Liver (tissue), 9 donors: ENCODE results near the gene CACNA1C. TPM values are rescaled to one million over a fixed set of nuclear protein-coding genes. Genes with fewer than 3 reads are reported as not detected.

Experiments
- DNase-seq: peaks from one replicate; pipeline ENCODE4 v3.0.0-alpha.2; 2017; ENCODE audit warnings: low spot score
- H3K27ac ChIP-seq, 2 donors: one replicate each; pipeline ENCODE4 v1.7.0; 2013; ENCODE audit warnings: inconsistent platforms in 2 of 2, low read length in 2 of 2, control low read depth in 1 of 2, low read depth in 1 of 2, mild to moderate bottlenecking in 1 of 2
- H3K27me3 ChIP-seq, 4 donors: one replicate each; pipeline versions ENCODE4 v1.6.1 to v1.7.0; 2013; ENCODE audit warnings: low read length in 3 of 4, inconsistent platforms in 1 of 4, mild to moderate bottlenecking in 1 of 4, moderate library complexity in 1 of 4; ENCODE audit not compliant: control insufficient read depth in 4 of 4, insufficient read depth in 4 of 4
- H3K36me3 ChIP-seq, 4 donors: one replicate each; pipeline versions ENCODE4 v1.6.1 to v1.7.0; 2013; ENCODE audit warnings: low read length in 3 of 4, mild to moderate bottlenecking in 3 of 4, low read depth in 1 of 4, moderate library complexity in 1 of 4; ENCODE audit not compliant: control insufficient read depth in 4 of 4, insufficient read depth in 3 of 4
- H3K4me1 ChIP-seq, 4 donors: one replicate each; pipeline versions ENCODE4 v1.6.1 to v1.7.0; 2013; ENCODE audit warnings: low read length in 3 of 4, mild to moderate bottlenecking in 3 of 4, moderate library complexity in 1 of 4; ENCODE audit not compliant: control insufficient read depth in 4 of 4, insufficient read depth in 4 of 4
- H3K4me3 ChIP-seq, 3 donors: one replicate each; pipeline versions ENCODE4 v1.6.1 to v1.7.0; 2013; ENCODE audit warnings: low read length in 3 of 3, control low read depth in 1 of 3, low read depth in 1 of 3, mild to moderate bottlenecking in 1 of 3
- H3K9ac ChIP-seq, 2 donors: one replicate each; pipeline ENCODE4 v1.7.0; 2013; ENCODE audit warnings: low read length in 2 of 2, mild to moderate bottlenecking in 2 of 2, moderate library complexity in 2 of 2, control low read depth in 1 of 2, low read depth in 1 of 2
- H3K9me3 ChIP-seq, 4 donors: one replicate each; pipeline versions ENCODE4 v1.6.1 to v1.7.0; 2013; ENCODE audit warnings: low read length in 3 of 4; ENCODE audit not compliant: control insufficient read depth in 4 of 4
- ATF3 ChIP-seq: IDR thresholded peaks from 2 replicates; pipeline ENCODE4 v1.6.1; 2016; ENCODE audit warnings: antibody characterized with exemption
- CTCF ChIP-seq: fragments of 150-350 bp; IDR thresholded peaks from 2 replicates; pipeline ENCODE4 v1.5.1; 2017; ENCODE audit warnings: improper control_type of control experiment, low read depth, low read length; ENCODE audit not compliant: missing input control
- EGR1 ChIP-seq, 2 donors: IDR thresholded peaks; 2 replicates each; pipeline ENCODE4 v1.6.1; 2016 to 2018; ENCODE audit warnings: antibody characterized with exemption in 2 of 2, low read depth in 2 of 2
- FOXA1 ChIP-seq: IDR thresholded peaks from 2 replicates; pipeline ENCODE4 v1.6.1; 2016; ENCODE audit warnings: antibody characterized with exemption
- FOXA2 ChIP-seq: IDR thresholded peaks from 2 replicates; pipeline ENCODE4 v1.6.1; 2016; ENCODE audit warnings: antibody characterized with exemption
- GABPA ChIP-seq, 2 donors: IDR thresholded peaks in 1 of 2; conservative IDR thresholded peaks in 1 of 2; 2 replicates each; pipeline ENCODE4 v1.6.1; 2016; ENCODE audit warnings: antibody characterized with exemption in 2 of 2, mild to moderate bottlenecking in 1 of 2, moderate library complexity in 1 of 2
- HNF4A ChIP-seq, 2 donors: conservative IDR thresholded peaks; 2 replicates each; pipeline ENCODE4 v1.6.1; 2016; ENCODE audit warnings: antibody characterized with exemption in 2 of 2, mild to moderate bottlenecking in 2 of 2
- HNF4G ChIP-seq: IDR thresholded peaks from 2 replicates; pipeline ENCODE4 v1.6.1; 2016; ENCODE audit warnings: antibody characterized with exemption
- JUND ChIP-seq, 2 donors: IDR thresholded peaks; 2 replicates each; pipeline ENCODE4 v1.6.1; 2016; ENCODE audit warnings: antibody characterized with exemption in 2 of 2
- MAX ChIP-seq: IDR thresholded peaks from 2 replicates; pipeline ENCODE4 v1.6.1; 2016; ENCODE audit warnings: antibody characterized with exemption
- NR2F2 ChIP-seq: IDR thresholded peaks from 2 replicates; pipeline ENCODE4 v1.6.1; 2016; ENCODE audit warnings: antibody characterized with exemption
- RAD21 ChIP-seq, 2 donors: IDR thresholded peaks; 2 replicates each; pipeline ENCODE4 v1.6.1; 2016; ENCODE audit warnings: antibody characterized with exemption in 2 of 2, mild to moderate bottlenecking in 2 of 2
- REST ChIP-seq: IDR thresholded peaks from 2 replicates; pipeline ENCODE4 v1.6.1; 2016; ENCODE audit warnings: antibody characterized with exemption, mild to moderate bottlenecking
- RXRA ChIP-seq, 2 donors: IDR thresholded peaks; 2 replicates each; pipeline ENCODE4 v1.6.1; 2017 to 2018; ENCODE audit warnings: antibody characterized with exemption in 2 of 2, mild to moderate bottlenecking in 1 of 2
- SP1 ChIP-seq: IDR thresholded peaks from 2 replicates; pipeline ENCODE4 v1.6.1; 2018; ENCODE audit warnings: antibody characterized with exemption, mild to moderate bottlenecking
- TAF1 ChIP-seq: conservative IDR thresholded peaks from 2 replicates; pipeline ENCODE4 v1.6.1; 2016; ENCODE audit warnings: antibody characterized with exemption, mild to moderate bottlenecking
- YY1 ChIP-seq: IDR thresholded peaks from 2 replicates; pipeline ENCODE4 v1.6.1; 2016; ENCODE audit warnings: antibody characterized with exemption, mild to moderate bottlenecking
- ZBTB33 ChIP-seq: IDR thresholded peaks from 2 replicates; pipeline ENCODE4 v1.6.1; 2016; ENCODE audit warnings: antibody characterized with exemption
- WGBS: extraction: QIAGEN DNeasy Blood & Tissue Kit; methylation state at CpG from one replicate; pipeline ENCODE4 v1.1.7; 2013; 5-methylcytosine and 5-hydroxymethylcytosine counted together
- polyA plus RNA-seq, 2 donors: library from polyadenylated mRNA; stranded (reverse) in 1 of 2; unstranded in 1 of 2; fragments of 200-250 nt in 1 of 2; fragments of >200 nt in 1 of 2; fragmentation: Nextera tagmentation in 1 of 2; extraction: Ambion mirVana in 1 of 2; gene quantifications; one replicate each; pipeline versions ENCODE4 v1.2.1 to v1.2.3, GENCODE V29; 2013 to 2015
- total RNA-seq, 2 donors: library from RNA; depleted of rRNA; stranded (reverse); fragments of >200 nt; gene quantifications; one replicate each; pipeline ENCODE4 v1.2.3, GENCODE V29; 2014
- donor health status: healthy.
- donor health status: healthy.
- donor health status: healthy.
- donor health status: healthy.
- donor health status: healthy.

Gene CACNA1C
- total and polyA plus RNA-seq, 4 donors = 0.23 to 1.9 (median 0.41) TPM

GRCh38 chr12:2373307-2373706 lies 320.5 kb downstream of the CACNA1C start:
- peaks cover 0 to 7% (median 0%) of the 10 kb centered on the region in 4 donors for H3K27me3 ChIP-seq
- DNase-seq = no peak
- no peaks in the 10 kb centered on the region for H3K36me3 ChIP-seq
- 86% methylated on average over 8 of the region's 8 CpGs for WGBS
- no peak for TF ChIP-seq HNF4G
- TF ChIP-seq RXRA (IDR thresholded peaks at IDR 0.05) = no peak
- no peak for TF ChIP-seq FOXA2
- TF ChIP-seq TAF1 = no peak
- TF ChIP-seq REST = no peak
- no peak for TF ChIP-seq RAD21 (IDR thresholded peaks at IDR 0.05)
- TF ChIP-seq FOXA1 = no peak
- no peak for TF ChIP-seq ATF3
- TF ChIP-seq CTCF = no peak
- no peak for TF ChIP-seq HNF4A (conservative IDR thresholded peaks at IDR 0.05)
- no peak for TF ChIP-seq YY1
- TF ChIP-seq SP1 = no peak
- TF ChIP-seq EGR1 (IDR thresholded peaks at IDR 0.05; ENCODE audit: low read depth in 2 of 2) = no peak
- TF ChIP-seq MAX = no peak
- no peak for TF ChIP-seq GABPA (IDR thresholded peaks at IDR 0.05 in 1 of 2, conservative IDR thresholded peaks at IDR 0.05 in 1 of 2)
- TF ChIP-seq JUND (IDR thresholded peaks at IDR 0.05) = no peak
- TF ChIP-seq NR2F2 = no peak
- TF ChIP-seq ZBTB33 = no peak
- H3K4me1 ChIP-seq = no peaks in the 10 kb centered on the region
- no peak overlapping the region for H3K4me3 ChIP-seq
- H3K9ac ChIP-seq = no peak overlapping the region
- H3K27ac ChIP-seq = no peak overlapping the region
- no peaks in the 10 kb centered on the region for H3K9me3 ChIP-seq
